SK-N-SH treated with all-trans-retinoic acid at 6 μM for 48 hours (cell line): ENCODE measurements around the gene NAA11.

Experiments used
- ATAC-seq: fragments of 200-7000 bp; cut with Tn5 transposase; 3 replicates; pipeline ENCODE4 v1.9.1; 2020; ENCODE audit warnings: mild to moderate bottlenecking, moderate library complexity
- ARNTL ChIP-seq: fragments of 450-650 bp; formaldehyde crosslinking; IDR thresholded peaks from 2 replicates; pipeline ENCODE4 v1.5.0; 2020; ENCODE audit warnings: low read depth, mild to moderate bottlenecking, moderate library complexity, borderline replicate concordance
- CSDC2 ChIP-seq: fragments of 250-450 bp; sonication (Bioruptor Pico); IDR thresholded peaks from 2 replicates; pipeline ENCODE4 v1.5.0; 2020; ENCODE audit warnings: mild to moderate bottlenecking, moderate library complexity
- ESRRG ChIP-seq: fragments of 250-450 bp; sonication (Bioruptor Pico); IDR thresholded peaks from 2 replicates; pipeline ENCODE4 v1.6.1; 2021; ENCODE audit warnings: mild to moderate bottlenecking
- GLIS3 ChIP-seq: fragments of 250-450 bp; sonication (Bioruptor Pico); IDR thresholded peaks from 2 replicates; pipeline ENCODE4 v1.5.0; 2020; ENCODE audit warnings: mild to moderate bottlenecking, moderate library complexity
- ISL1 ChIP-seq: fragments of 250-450 bp; sonication (Bioruptor Pico); IDR thresholded peaks from 2 replicates; pipeline ENCODE4 v2.1.2; 2022; ENCODE audit warnings: mild to moderate bottlenecking, moderate library complexity
- OSR1 ChIP-seq: fragments of 250-450 bp; sonication (Bioruptor Pico); IDR thresholded peaks from 2 replicates; pipeline ENCODE4 v1.8.0; 2022; ENCODE audit warnings: moderate library complexity, mild to moderate bottlenecking, inconsistent platforms
- PATZ1 ChIP-seq: fragments of 250-450 bp; sonication (Bioruptor Pico); IDR thresholded peaks from 2 replicates; pipeline ENCODE4 v1.8.0; 2020; ENCODE audit warnings: mild to moderate bottlenecking, moderate library complexity, borderline replicate concordance
- POU6F1 ChIP-seq: fragments of 250-450 bp; sonication (Bioruptor Pico); IDR thresholded peaks from 2 replicates; pipeline ENCODE4 v1.8.0; 2021; ENCODE audit warnings: low read depth, mild to moderate bottlenecking, moderate library complexity, borderline replicate concordance
- PPARA ChIP-seq: fragments of 250-450 bp; sonication (Bioruptor Pico); IDR thresholded peaks from 2 replicates; pipeline ENCODE4 v1.5.0; 2020; ENCODE audit warnings: mild to moderate bottlenecking, borderline replicate concordance
- RARB ChIP-seq: fragments of 250-450 bp; sonication (Bioruptor Pico); IDR thresholded peaks from 2 replicates; pipeline ENCODE4 v1.8.0; 2021; ENCODE audit warnings: mild to moderate bottlenecking, moderate library complexity
- SNAI2 ChIP-seq: fragments of 250-450 bp; sonication (Bioruptor Pico); IDR thresholded peaks from 2 replicates; pipeline ENCODE4 v1.5.0; 2020; ENCODE audit warnings: mild to moderate bottlenecking, moderate library complexity
- TCF4 ChIP-seq: fragments of 250-450 bp; sonication (Bioruptor Pico); IDR thresholded peaks from 2 replicates; pipeline ENCODE4 v1.8.0; 2021; ENCODE audit warnings: mild to moderate bottlenecking, moderate library complexity, borderline replicate concordance
- TOX ChIP-seq: fragments of 250-450 bp; sonication (Bioruptor Pico); IDR thresholded peaks from 2 replicates; pipeline ENCODE4 v1.8.0; 2021; ENCODE audit warnings: mild to moderate bottlenecking, moderate library complexity, borderline replicate concordance
- ZC3H10 ChIP-seq: fragments of 250-450 bp; sonication (Bioruptor Pico); IDR thresholded peaks from 2 replicates; pipeline ENCODE4 v1.5.1; 2021; ENCODE audit warnings: mild to moderate bottlenecking, moderate library complexity
- ZFP3 ChIP-seq: fragments of 250-450 bp; sonication (Bioruptor Pico); IDR thresholded peaks from 2 replicates; pipeline ENCODE4 v1.5.0; 2020; ENCODE audit warnings: mild to moderate bottlenecking, moderate library complexity
- ZFP30 ChIP-seq: fragments of 450-650 bp; formaldehyde crosslinking; IDR thresholded peaks from 2 replicates; pipeline ENCODE4 v1.5.0; 2022; ENCODE audit warnings: mild to moderate bottlenecking, moderate library complexity
- ZNF565 ChIP-seq: fragments of 450-650 bp; formaldehyde crosslinking; conservative IDR thresholded peaks from 2 replicates; pipeline ENCODE4 v1.5.0; 2020; ENCODE audit warnings: low read depth, mild to moderate bottlenecking, moderate library complexity
- ZNF70 ChIP-seq: fragments of 450-650 bp; formaldehyde crosslinking; IDR thresholded peaks from 2 replicates; pipeline ENCODE4 v1.5.0; 2020; ENCODE audit warnings: mild to moderate bottlenecking, moderate library complexity
- ZNF8 ChIP-seq: fragments of 450-650 bp; formaldehyde crosslinking; IDR thresholded peaks from 2 replicates; pipeline ENCODE4 v1.5.0; 2020; ENCODE audit warnings: mild to moderate bottlenecking, moderate library complexity
- TF ChIP-seq, protein P1 (sequence below): fragments of 250-450 bp; sonication (Bioruptor Pico); IDR thresholded peaks from 2 replicates; pipeline ENCODE4 v1.5.1; 2020; ENCODE audit warnings: low read depth, mild to moderate bottlenecking, moderate library complexity
- TF ChIP-seq, protein P2 (sequence below): fragments of 250-450 bp; sonication (Bioruptor Pico); IDR thresholded peaks from 2 replicates; pipeline ENCODE4 v1.5.1; 2021; ENCODE audit warnings: mild to moderate bottlenecking, moderate library complexity
- TF ChIP-seq, protein P3 (sequence below): fragments of 250-450 bp; sonication (Bioruptor Pico); IDR thresholded peaks from 2 replicates; pipeline ENCODE4 v1.5.0; 2020; ENCODE audit warnings: mild to moderate bottlenecking, moderate library complexity

The NAA11 gene

GRCh38 chr4:79357365-79357764, 31.5 kb upstream of the NAA11 start (continued):
- no peak for TF ChIP-seq PATZ1 (CRISPR knock-in tag)
- TF ChIP-seq ARNTL (CRISPR knock-in tag), result no peak
- no peak for TF ChIP-seq SNAI2 (CRISPR knock-in tag)
- TF ChIP-seq ZFP30 (CRISPR knock-in tag), result no peak
- no peak for TF ChIP-seq ZNF565 (CRISPR knock-in tag)
- TF ChIP-seq ZNF8, result no peak
- TF ChIP-seq ZNF70, result no peak
- TF ChIP-seq TCF4, result no peak
- no peak for TF ChIP-seq ZFP3 (CRISPR knock-in tag)
- no peak for TF ChIP-seq GLIS3 (CRISPR knock-in tag)

GRCh38 chr4:79353075-79353474, 27.2 kb upstream of the NAA11 start:
- no peak for TF ChIP-seq ZFP30 (CRISPR knock-in tag)
- no peak for TF ChIP-seq OSR1 (CRISPR knock-in tag)
- no peak for TF ChIP-seq ARNTL (CRISPR knock-in tag)
- TF ChIP-seq POU6F1 (CRISPR knock-in tag), result no peak
- no peak for TF ChIP-seq ZNF8
- TF ChIP-seq, protein P1, sequence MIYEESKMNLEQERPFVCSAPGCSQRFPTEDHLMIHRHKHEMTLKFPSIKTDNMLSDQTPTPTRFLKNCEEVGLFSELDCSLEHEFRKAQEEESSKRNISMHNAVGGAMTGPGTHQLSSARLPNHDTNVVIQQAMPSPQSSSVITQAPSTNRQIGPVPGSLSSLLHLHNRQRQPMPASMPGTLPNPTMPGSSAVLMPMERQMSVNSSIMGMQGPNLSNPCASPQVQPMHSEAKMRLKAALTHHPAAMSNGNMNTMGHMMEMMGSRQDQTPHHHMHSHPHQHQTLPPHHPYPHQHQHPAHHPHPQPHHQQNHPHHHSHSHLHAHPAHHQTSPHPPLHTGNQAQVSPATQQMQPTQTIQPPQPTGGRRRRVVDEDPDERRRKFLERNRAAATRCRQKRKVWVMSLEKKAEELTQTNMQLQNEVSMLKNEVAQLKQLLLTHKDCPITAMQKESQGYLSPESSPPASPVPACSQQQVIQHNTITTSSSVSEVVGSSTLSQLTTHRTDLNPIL (CRISPR knock-in tag), result no peak
- TF ChIP-seq ZC3H10 (CRISPR knock-in tag), result no peak
- TF ChIP-seq ESRRG (CRISPR knock-in tag), result no peak
- no peak for TF ChIP-seq ZNF70
- no peak for TF ChIP-seq CSDC2 (CRISPR knock-in tag)
- TF ChIP-seq TOX (CRISPR knock-in tag), result no peak
- TF ChIP-seq TCF4, result no peak
- no peak for TF ChIP-seq PATZ1 (CRISPR knock-in tag)
- TF ChIP-seq, protein P2, sequence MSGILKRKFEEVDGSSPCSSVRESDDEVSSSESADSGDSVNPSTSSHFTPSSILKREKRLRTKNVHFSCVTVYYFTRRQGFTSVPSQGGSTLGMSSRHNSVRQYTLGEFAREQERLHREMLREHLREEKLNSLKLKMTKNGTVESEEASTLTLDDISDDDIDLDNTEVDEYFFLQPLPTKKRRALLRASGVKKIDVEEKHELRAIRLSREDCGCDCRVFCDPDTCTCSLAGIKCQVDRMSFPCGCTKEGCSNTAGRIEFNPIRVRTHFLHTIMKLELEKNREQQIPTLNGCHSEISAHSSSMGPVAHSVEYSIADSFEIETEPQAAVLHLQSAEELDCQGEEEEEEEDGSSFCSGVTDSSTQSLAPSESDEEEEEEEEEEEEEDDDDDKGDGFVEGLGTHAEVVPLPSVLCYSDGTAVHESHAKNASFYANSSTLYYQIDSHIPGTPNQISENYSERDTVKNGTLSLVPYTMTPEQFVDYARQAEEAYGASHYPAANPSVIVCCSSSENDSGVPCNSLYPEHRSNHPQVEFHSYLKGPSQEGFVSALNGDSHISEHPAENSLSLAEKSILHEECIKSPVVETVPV, result no peak
- ATAC-seq, result no peak

DNA sequence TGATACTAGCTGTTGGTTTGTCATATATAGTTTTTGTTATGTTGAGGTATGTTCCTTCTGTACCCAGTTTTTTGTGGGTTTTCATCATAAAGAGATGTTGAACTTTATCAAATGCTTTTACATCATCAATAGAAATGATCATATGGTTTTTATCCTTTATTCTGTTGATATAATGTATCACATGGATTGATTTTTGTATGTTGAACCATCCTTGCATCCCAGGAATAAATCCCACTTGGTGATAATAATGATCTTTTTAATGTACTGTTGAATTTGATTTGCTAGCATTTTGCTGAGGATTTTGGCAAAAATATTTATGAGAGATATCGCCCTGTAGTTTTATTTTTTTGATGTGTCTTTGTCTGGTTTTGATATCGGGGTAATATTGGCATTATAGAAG, 22.5 kb upstream of the NAA11 start:
- TF ChIP-seq, protein P1 (CRISPR knock-in tag), result no peak
- TF ChIP-seq, protein P3, sequence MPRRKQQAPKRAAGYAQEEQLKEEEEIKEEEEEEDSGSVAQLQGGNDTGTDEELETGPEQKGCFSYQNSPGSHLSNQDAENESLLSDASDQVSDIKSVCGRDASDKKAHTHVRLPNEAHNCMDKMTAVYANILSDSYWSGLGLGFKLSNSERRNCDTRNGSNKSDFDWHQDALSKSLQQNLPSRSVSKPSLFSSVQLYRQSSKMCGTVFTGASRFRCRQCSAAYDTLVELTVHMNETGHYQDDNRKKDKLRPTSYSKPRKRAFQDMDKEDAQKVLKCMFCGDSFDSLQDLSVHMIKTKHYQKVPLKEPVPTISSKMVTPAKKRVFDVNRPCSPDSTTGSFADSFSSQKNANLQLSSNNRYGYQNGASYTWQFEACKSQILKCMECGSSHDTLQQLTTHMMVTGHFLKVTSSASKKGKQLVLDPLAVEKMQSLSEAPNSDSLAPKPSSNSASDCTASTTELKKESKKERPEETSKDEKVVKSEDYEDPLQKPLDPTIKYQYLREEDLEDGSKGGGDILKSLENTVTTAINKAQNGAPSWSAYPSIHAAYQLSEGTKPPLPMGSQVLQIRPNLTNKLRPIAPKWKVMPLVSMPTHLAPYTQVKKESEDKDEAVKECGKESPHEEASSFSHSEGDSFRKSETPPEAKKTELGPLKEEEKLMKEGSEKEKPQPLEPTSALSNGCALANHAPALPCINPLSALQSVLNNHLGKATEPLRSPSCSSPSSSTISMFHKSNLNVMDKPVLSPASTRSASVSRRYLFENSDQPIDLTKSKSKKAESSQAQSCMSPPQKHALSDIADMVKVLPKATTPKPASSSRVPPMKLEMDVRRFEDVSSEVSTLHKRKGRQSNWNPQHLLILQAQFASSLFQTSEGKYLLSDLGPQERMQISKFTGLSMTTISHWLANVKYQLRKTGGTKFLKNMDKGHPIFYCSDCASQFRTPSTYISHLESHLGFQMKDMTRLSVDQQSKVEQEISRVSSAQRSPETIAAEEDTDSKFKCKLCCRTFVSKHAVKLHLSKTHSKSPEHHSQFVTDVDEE (CRISPR knock-in tag), result no peak
- TF ChIP-seq GLIS3 (CRISPR knock-in tag), result no peak
- no peak for TF ChIP-seq TCF4
- TF ChIP-seq ISL1 (CRISPR knock-in tag), result no peak
- no peak for TF ChIP-seq SNAI2 (CRISPR knock-in tag)
- no peak for TF ChIP-seq PPARA (CRISPR knock-in tag)
- no peak for TF ChIP-seq RARB
- no peak for TF ChIP-seq TOX (CRISPR knock-in tag)
- no peak for TF ChIP-seq ZC3H10 (CRISPR knock-in tag)
- ATAC-seq, result no peak
